Dermis lymphatic vessel endothelial cell (primary cell): ENCODE data around the gene OR2Z1. TPM values are rescaled to one million over a fixed set of nuclear protein-coding genes. Genes with fewer than 3 reads are reported as not detected.

Experiments
- total RNA-seq: library from RNA; depleted of rRNA; stranded (reverse); fragments of >200 nt; gene quantifications from 2 replicates; pipeline ENCODE4 v1.2.1, GENCODE V29; 2014

The OR2Z1 gene, protein sequence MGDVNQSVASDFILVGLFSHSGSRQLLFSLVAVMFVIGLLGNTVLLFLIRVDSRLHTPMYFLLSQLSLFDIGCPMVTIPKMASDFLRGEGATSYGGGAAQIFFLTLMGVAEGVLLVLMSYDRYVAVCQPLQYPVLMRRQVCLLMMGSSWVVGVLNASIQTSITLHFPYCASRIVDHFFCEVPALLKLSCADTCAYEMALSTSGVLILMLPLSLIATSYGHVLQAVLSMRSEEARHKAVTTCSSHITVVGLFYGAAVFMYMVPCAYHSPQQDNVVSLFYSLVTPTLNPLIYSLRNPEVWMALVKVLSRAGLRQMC
- total RNA-seq = not detected in 2 replicates

DNA sequence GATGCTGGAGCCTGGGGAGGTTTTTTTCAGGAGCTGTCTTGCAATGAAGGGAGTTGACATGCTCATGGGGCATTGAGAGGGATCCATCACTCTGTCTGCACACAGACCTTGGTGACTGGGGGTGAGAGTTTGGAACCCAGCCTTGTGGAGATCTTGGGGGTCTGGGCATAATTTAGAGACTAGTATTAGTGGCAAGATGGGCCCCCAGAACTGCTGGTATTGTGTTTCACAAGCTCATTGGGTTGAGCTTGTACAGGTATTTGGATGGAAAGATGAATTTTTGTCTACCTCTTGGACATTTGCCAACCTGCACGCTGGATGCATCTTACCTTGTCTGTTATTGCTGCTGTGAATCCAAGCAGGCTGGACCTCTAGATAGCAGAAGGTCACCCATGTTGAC is at the start of gene OR2Z1:
Gene OR2Z1 (plus strand): TSS at position 301 of the 400 bp plus-strand sequence. CDS start 9,395 bp downstream, outside the sequence.

DNA sequence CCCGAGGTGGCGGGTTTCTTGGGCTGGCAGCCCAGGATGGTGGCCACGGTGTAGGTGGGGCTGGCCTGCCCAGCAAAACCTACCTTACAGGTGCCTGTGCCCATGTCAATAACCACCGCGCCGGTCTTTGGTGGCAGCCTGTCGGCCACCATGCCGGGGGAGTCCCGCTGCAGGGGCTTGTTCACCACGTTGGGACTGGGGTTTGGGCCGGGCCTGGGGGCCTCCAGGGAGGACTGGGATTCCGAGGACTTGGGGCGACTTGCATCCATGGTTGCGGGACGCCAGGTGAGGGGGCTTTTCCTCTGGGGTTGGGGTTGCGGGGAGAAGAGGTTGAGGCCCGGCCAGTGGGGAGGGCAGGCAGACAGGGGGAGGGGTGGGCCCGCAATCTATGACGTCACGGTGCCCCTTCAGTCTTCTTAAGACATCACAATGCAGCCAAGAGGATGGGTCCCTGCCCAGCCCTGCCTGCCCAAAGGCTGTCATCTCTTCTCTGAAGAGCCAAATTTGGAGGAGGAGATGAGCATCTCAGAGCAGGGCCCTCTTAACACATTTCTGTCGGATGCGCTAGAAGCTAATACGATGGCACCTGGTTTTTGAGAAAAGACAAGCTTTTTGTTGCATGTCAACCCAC is 22.9 kb upstream of the OR2Z1 start, which contains the start of gene ACTL9:
Gene ACTL9 (minus strand): TSS at position 363 of the 631 bp plus-strand sequence. CDS start 94 bp downstream, at position 269.

Other genes starting within 250 kb of the OR2Z1 start
- not detected in 2 replicates for gene PRAM1, start 219.0 kb upstream of the OR2Z1 start, total RNA-seq
- 2.9 and 4.6 TPM in 2 replicates for gene ZNF414, start 207.5 kb upstream of the OR2Z1 start, total RNA-seq
- 0.26 and 0.54 TPM in 2 replicates for gene MYO1F, start 144.2 kb upstream of the OR2Z1 start, total RNA-seq
- 11.1 TPM in 2 replicates for gene ADAMTS10, start 110.9 kb upstream of the OR2Z1 start, total RNA-seq
- gene NFILZ, start 91.0 kb upstream of the OR2Z1 start, total RNA-seq = not detected in 2 replicates
- gene ACTL9, start 22.8 kb upstream of the OR2Z1 start, total RNA-seq = not detected in 2 replicates
- gene ZNF558, start 110.7 kb downstream of the OR2Z1 start, total RNA-seq = 2.3 and 4.1 TPM in 2 replicates
- not detected in 2 replicates for gene MBD3L1, start 110.7 kb downstream of the OR2Z1 start, total RNA-seq